HEK293T (cell line): Measurements from ENCODE around the gene PCSK2.

Experiments used
- CTCF ChIA-PET: fragments of 350-600 bp; formaldehyde crosslinking; extraction: SDS; loops from one replicate; lab custom pipeline; 2021; ENCODE audit warnings: antibody characterized with exemption, inconsistent platforms; lab: Yijun Ruan, JAX
- POLR2A ChIA-PET: fragments of 350-600 bp; formaldehyde crosslinking; extraction: SDS; loops from one replicate; lab custom pipeline; 2020; ENCODE audit warnings: antibody characterized with exemption, inconsistent platforms; lab: Yijun Ruan, JAX
- DNase-seq: peaks from one replicate; pipeline ENCODE4 v3.0.0; 2012; ENCODE audit warnings: mixed read lengths; ENCODE audit errors: extremely low spot score
- ARNT ChIP-seq: fragments of 450-650 bp; IDR thresholded peaks from 2 replicates; pipeline ENCODE4 v1.6.1; 2017; ENCODE audit warnings: mild to moderate bottlenecking
- BHLHE40 ChIP-seq: fragments of 450-650 bp; IDR thresholded peaks from 2 replicates; pipeline ENCODE4 v1.6.1; 2016; ENCODE audit warnings: mild to moderate bottlenecking, moderate library complexity, borderline replicate concordance
- CTBP1 ChIP-seq: fragments of 450-650 bp; IDR thresholded peaks from 2 replicates; pipeline ENCODE4 v1.6.1; 2016; ENCODE audit warnings: borderline replicate concordance
- ELF4 ChIP-seq: fragments of 450-650 bp; IDR thresholded peaks from 2 replicates; pipeline ENCODE4 v1.6.1; 2017; ENCODE audit warnings: antibody characterized with exemption
- FOXA1 ChIP-seq: fragments of 450-650 bp; IDR thresholded peaks from 2 replicates; pipeline ENCODE4 v1.6.1; 2016; ENCODE audit warnings: mild to moderate bottlenecking
- FOXK2 ChIP-seq: fragments of 450-650 bp; IDR thresholded peaks from 2 replicates; pipeline ENCODE4 v1.6.1; 2016; ENCODE audit warnings: mild to moderate bottlenecking
- FOXM1 ChIP-seq: fragments of 450-650 bp; IDR thresholded peaks from 2 replicates; pipeline ENCODE4 v1.6.1; 2017; ENCODE audit warnings: mild to moderate bottlenecking, borderline replicate concordance
- HDGF ChIP-seq: fragments of 450-650 bp; IDR thresholded peaks from 2 replicates; pipeline ENCODE4 v1.6.1; 2017; ENCODE audit warnings: antibody characterized with exemption, borderline replicate concordance
- L3MBTL2 ChIP-seq: fragments of 450-650 bp; conservative IDR thresholded peaks from 2 replicates; pipeline ENCODE4 v1.6.1; 2016; ENCODE audit warnings: mild to moderate bottlenecking
- LEF1 ChIP-seq: fragments of 450-650 bp; IDR thresholded peaks from 2 replicates; pipeline ENCODE4 v1.6.1; 2017; ENCODE audit warnings: mild to moderate bottlenecking, borderline replicate concordance
- NFRKB ChIP-seq: fragments of 450-650 bp; IDR thresholded peaks from 2 replicates; pipeline ENCODE4 v1.6.1; 2016; ENCODE audit warnings: mild to moderate bottlenecking, moderate library complexity
- PKNOX1 ChIP-seq: fragments of 450-650 bp; IDR thresholded peaks from 2 replicates; pipeline ENCODE4 v1.6.1; 2016
- SP1 ChIP-seq: fragments of 450-650 bp; IDR thresholded peaks from 2 replicates; pipeline ENCODE4 v1.6.1; 2017
- SUZ12 ChIP-seq: fragments of 450-650 bp; IDR thresholded peaks from 2 replicates; pipeline ENCODE4 v1.6.1; 2016; ENCODE audit warnings: mild to moderate bottlenecking
- TARDBP ChIP-seq: fragments of 450-650 bp; IDR thresholded peaks from 2 replicates; pipeline ENCODE4 v1.6.1; 2016
- ZNF384 ChIP-seq: fragments of 450-650 bp; IDR thresholded peaks from 2 replicates; pipeline ENCODE4 v1.6.1; 2016

PCSK2 gene

GRCh38 chr20:17226410-17227218, at the start of gene PCSK2:
PCSK2 (plus strand) TSS chr20:17227040; CDS start chr20:17227306, 266 bp downstream.
- ChIA-PET CTCF (interaction anchor here (0.6 kb wide), 1 partner anchor 39 kb away, joined by 3 read pairs; no protein-coding TSS in a partner anchor), POLR2A (no interaction called here)
- DNase-seq, result peak; percentile 71
- TF ChIP-seq TARDBP (no peak), ARNT (no peak), ZNF384 (no peak), HDGF (no peak), FOXK2 (no peak), SUZ12 (no peak), BHLHE40 (no peak), LEF1 (no peak), L3MBTL2 (no peak), NFRKB (no peak), PKNOX1 (no peak), CTBP1 (no peak), FOXM1 (no peak), SP1 (no peak), FOXA1 (no peak), ELF4 (no peak)

GRCh38 chr20:17177341-17177740, 49.5 kb upstream of the PCSK2 start:
- ChIA-PET CTCF (interaction anchor here (0.6 kb wide), 1 partner anchor 891 kb away, joined by 4 read pairs; no protein-coding TSS in a partner anchor), POLR2A (no interaction called here)
- no peak for DNase-seq
- TF ChIP-seq ZNF384, result no peak
- TF ChIP-seq HDGF, result no peak
- no peak for TF ChIP-seq TARDBP
- TF ChIP-seq ELF4, result no peak
- TF ChIP-seq FOXK2, result no peak
- no peak for TF ChIP-seq PKNOX1
- TF ChIP-seq CTBP1, result no peak
- TF ChIP-seq BHLHE40, result no peak
- TF ChIP-seq SP1, result no peak
- no peak for TF ChIP-seq ARNT
- TF ChIP-seq FOXA1, result no peak
- TF ChIP-seq NFRKB, result no peak
- no peak for TF ChIP-seq LEF1

- no peak for TF ChIP-seq L3MBTL2
- no peak for TF ChIP-seq FOXM1
- TF ChIP-seq FOXK2, result no peak
- TF ChIP-seq FOXA1, result no peak
- no peak for TF ChIP-seq BHLHE40
- no peak for TF ChIP-seq ELF4
- no peak for TF ChIP-seq PKNOX1
- no peak for TF ChIP-seq SP1
- no peak for TF ChIP-seq NFRKB
These were observed 47.0 kb upstream of the PCSK2 start for GRCh38 chr20:17179840-17180239.

GRCh38 chr20:17189976-17190695, 36.7 kb upstream of the PCSK2 start:
- DNase-seq, result no peak
- TF ChIP-seq LEF1 (no peak), SP1 (no peak)
- ChIA-PET POLR2A (no interaction called here), CTCF (no interaction called here)

More at GRCh38 chr20:17179840-17180239, 47.0 kb upstream of the PCSK2 start:
- ChIA-PET CTCF (no interaction called here), POLR2A (no interaction called here)
- no peak for DNase-seq

- no peak for DNase-seq
- TF ChIP-seq ELF4, result no peak
- TF ChIP-seq FOXK2, result no peak
- no peak for TF ChIP-seq LEF1
- TF ChIP-seq FOXM1, result no peak
- ChIA-PET CTCF (no interaction called here), POLR2A (no interaction called here)
These were observed 29.8 kb upstream of the PCSK2 start for GRCh38 chr20:17197041-17197440.

GRCh38 chr20:17202030-17202429, 24.8 kb upstream of the PCSK2 start:
- CTCF ChIA-PET, result no interaction called here
- TF ChIP-seq SP1 (no peak), FOXK2 (no peak), NFRKB (no peak), LEF1 (no peak), L3MBTL2 (no peak), SUZ12 (no peak)
- POLR2A ChIA-PET, result interaction anchor here (0.8 kb wide), 1 partner anchor 27 kb away, joined by 3 read pairs; no protein-coding TSS in a partner anchor
- no peak for DNase-seq
